ENCODE results near the gene MTX1.

- TF ChIP-seq CTCF (conservative IDR thresholded peaks at IDR 0.05; ENCODE audit: low read depth in 2 of 2) (no peak), CREB1 (CRISPR knock-in tag; IDR thresholded peaks at IDR 0.05; ENCODE audit: low read depth) (no peak), EZH2phosphoT487 (IDR thresholded peaks at IDR 0.05; ENCODE audit: unreplicated experiment) (no peak), JUNB (IDR thresholded peaks at IDR 0.05; ENCODE audit: unreplicated experiment) (no peak), EZH2 (IDR thresholded peaks at IDR 0.05; ENCODE audit: low read depth, unreplicated experiment) (no peak), POLR2AphosphoS5 (IDR thresholded peaks at IDR 0.05; ENCODE audit: low read depth) (no peak), REST (IDR thresholded peaks at IDR 0.05; ENCODE audit: unreplicated experiment) (no peak), NANOG (IDR thresholded peaks at IDR 0.05; ENCODE audit: borderline replicate concordance) (no peak)
- TF ChIP-seq, protein P1, sequence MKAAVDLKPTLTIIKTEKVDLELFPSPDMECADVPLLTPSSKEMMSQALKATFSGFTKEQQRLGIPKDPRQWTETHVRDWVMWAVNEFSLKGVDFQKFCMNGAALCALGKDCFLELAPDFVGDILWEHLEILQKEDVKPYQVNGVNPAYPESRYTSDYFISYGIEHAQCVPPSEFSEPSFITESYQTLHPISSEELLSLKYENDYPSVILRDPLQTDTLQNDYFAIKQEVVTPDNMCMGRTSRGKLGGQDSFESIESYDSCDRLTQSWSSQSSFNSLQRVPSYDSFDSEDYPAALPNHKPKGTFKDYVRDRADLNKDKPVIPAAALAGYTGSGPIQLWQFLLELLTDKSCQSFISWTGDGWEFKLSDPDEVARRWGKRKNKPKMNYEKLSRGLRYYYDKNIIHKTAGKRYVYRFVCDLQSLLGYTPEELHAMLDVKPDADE (IDR thresholded peaks at IDR 0.05), result no peak
Observed at GRCh38 chr1:155184351-155184811, 24.1 kb upstream of the MTX1 start.
